NCI-H2171 (cell line): Measurements from ENCODE around the gene TSPEAR.
"Not testable (repeated sequence)": the region's sequence is repeated elsewhere in the genome, so short reads cannot be mapped to it uniquely, and the experiment has no call there.

Experiments
- DNase-seq: peaks from one replicate; lab custom pipeline; 2025; lab: John Stamatoyannopoulos, UW

The TSPEAR gene

DNA sequence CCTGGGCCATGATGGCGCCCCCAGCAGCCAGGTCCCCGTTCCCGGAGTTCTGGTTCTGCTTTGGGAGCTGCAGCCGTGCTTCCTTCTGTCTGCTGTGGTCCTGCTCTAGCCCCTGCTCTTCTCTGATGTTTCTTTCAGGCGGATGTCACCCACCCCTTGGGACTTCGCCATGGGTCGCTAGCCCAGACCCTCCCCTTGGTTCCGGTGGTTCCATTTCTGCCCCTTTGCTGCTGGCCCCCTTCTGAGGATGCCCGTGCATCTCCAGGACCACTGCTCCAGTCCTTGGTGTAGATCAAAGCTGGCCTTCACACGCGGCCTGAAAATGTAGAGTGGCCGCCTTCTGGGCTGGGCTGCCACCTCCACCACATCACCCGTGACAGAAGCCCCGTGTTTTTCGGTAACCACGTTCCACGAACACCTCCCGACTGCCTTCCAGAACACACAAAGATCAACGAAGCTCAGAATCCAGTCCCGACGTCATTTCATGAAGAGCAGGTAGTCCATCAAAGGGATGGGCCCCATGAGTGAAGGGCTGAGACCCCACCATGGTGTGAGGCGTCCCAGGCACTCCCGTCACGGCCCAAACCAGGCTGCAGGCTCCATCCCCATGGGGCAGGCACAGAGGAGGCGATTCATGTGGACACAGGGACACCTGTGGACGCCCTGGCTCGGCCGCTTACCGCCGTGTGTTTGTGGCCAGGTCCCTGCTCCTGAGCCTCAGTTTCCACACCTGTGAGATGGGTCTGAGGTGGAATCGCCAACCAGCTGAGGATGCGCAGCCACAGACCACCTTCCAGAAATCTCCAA lies 195.8 kb downstream of the TSPEAR start:
- no peak for DNase-seq

DNA sequence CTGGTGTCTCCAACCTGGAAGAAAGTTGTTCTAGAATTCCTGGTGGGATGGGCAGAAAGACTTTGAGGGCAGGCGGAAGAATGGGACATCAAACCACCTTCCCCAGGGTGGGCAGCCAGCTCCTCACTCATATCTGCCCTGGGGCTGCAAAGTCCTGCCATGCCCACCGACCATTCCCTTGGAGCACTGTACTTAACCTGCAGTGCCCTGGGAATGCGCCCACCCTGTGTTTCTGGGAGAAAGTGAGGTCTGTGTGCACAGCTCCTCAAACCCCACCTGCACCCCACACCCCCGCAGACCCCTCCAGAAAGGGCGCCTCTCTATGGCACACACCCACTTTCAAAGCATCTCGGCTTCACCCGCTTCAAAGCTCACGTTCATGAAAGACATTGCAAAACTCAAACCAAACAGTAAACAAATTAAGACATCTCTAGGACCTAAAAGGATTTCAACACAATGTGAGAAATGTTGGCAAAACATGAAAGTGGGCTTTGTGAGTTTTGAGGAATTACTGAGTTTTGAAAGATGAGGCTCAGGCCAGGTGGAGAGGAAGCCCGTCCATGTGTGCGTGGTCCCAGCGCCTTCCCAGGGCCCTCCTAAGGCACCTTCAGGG lies 196.5 kb downstream of the TSPEAR start:
- DNase-seq = no peak

DNA sequence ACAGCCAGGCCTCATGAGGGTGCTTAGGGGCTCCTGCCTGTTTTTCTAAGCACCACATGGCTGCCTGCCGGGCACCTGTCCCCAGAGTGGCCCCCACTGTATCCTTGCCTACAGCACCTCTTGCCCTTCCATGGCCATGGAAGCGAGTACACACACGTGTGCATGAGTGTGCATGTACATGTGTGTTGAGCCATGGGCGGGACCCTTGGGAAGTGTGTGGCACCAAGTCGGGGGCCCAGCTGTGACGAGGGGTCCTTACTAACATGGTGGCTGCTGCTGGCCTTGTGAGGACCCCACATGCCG lies 197.2 kb downstream of the TSPEAR start:
- no peak for DNase-seq

DNA sequence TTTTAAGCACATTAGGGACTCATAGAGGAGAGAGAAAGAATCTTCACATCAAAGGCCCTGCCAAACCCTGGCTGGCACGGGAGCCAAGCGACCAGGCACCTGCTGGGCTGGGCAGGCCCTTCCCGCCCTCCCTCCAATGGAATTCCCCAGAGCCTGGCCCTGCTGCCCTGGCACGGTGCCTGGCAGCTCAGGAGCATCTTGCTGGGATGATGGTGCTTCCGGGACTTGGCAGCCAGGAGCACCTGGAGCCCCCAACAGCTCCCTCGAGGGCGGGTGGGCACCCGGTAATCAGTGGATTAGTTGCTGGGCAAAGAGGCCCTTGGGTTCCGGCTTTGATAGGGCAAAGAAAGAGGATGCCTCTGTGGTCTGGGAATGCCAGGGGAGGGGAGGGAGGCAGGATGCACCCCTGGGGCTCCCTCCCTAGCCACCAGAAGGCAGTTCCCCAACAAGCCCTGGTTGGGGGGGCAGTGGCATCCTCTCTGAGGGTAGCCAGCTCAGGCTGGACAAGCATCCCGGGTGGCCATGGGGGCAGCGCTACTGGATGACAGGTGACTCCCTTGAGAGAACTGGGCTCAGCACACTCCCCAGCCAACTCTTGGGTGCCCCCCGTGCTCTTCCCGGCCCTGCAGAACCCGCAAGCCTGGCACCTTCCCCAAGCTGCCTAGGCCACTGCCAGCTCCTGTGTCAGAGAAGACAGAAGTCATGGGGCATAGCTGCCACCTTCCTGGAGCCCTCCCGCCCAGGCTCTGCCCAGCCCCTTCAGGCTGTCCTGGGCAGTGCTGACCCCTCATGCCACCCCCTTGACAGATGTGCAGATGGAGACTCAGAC lies 197.8 kb downstream of the TSPEAR start:
- peak; percentile 58 for DNase-seq

DNA sequence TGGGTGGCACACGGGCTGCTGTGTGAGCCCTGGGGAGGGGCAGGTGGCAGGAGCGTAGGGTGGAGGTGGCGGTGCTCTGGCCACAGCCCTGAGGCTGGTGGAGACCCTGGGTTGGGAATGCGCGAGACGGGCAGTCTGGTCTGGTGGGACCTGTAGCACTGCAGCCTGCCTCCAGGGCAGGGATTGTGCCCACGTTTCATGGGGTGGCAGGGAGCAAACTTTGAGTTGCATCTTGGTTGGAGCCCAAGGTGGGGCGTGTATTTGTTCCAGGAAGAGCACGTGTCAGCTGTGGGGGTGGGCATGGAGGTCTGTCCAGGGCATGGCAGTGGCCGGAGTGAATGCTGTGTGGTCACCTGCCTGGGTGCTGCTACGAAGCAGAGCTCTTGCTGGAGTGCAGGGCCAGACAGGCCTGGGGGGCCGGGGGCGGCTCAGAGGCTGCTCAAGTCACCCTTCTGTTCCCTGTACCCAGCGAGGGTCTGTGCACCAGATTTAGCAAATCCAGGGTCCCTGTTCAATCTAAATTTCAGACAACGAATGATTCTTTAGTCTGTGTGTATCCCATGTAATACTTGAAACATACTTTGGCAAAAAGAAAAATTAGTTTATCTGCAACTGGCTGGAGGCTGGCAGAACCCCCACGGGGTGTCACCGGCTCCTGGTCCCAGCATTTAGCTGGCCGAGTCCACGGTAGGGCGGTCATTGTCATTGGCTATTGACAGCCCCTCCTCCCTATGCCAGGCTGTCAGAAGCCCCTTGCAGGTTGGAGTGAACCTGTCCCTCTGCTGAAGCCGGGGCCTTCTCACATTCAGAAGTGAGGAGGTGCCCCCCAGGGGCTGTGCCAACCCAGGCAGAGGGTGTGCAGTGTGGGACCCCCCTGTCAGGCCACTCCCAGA lies 198.6 kb downstream of the TSPEAR start:
- DNase-seq = no peak

DNA sequence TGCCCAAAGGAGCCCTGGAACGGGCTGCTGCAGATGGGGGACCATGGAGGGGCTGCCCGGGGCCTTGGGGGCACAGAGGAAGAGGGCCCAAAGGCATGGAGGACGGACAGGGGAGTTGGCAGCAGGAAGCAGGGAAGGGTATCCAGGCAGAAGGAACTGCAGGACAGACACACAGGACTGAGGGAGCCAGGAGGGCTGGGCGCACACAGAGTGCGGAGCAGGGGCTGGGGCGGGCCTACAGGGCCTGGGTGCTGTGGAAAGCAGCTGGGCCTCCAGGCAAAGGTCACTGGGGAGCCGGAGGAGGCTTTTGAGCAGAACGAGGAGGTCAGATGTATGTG lies 199.5 kb downstream of the TSPEAR start:
- DNase-seq = no peak

DNA sequence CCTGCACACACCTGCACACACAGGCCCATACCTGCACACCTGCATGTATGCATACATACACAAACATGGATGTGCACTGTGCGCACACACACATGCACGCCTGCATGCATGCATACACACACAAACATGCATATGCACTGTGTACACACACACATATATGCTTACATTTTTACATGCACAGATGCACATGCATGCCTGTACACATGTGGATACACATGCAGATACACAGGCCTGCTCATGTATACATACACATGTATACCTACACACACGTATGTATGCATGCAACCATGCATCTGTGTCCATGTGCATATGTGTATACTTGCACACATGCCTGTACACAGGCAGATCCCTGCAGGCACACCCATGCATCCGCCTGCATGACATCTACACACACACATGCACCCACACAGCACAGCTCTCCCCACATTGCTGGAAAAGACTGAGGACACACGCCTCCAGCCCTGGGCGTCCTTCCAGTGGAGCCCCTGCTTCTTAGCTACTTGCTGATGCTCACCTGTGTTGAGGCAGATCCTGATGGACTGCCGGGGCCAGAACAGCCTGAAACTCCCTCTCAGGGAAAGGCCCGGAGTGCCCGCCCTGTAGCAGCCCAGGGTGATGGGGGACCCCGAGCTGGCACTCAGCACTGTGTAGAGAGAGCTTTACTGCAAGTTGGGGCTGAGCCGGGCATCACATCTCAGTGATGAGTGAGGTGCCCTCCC lies 200.0 kb downstream of the TSPEAR start:
- DNase-seq = no peak

DNA sequence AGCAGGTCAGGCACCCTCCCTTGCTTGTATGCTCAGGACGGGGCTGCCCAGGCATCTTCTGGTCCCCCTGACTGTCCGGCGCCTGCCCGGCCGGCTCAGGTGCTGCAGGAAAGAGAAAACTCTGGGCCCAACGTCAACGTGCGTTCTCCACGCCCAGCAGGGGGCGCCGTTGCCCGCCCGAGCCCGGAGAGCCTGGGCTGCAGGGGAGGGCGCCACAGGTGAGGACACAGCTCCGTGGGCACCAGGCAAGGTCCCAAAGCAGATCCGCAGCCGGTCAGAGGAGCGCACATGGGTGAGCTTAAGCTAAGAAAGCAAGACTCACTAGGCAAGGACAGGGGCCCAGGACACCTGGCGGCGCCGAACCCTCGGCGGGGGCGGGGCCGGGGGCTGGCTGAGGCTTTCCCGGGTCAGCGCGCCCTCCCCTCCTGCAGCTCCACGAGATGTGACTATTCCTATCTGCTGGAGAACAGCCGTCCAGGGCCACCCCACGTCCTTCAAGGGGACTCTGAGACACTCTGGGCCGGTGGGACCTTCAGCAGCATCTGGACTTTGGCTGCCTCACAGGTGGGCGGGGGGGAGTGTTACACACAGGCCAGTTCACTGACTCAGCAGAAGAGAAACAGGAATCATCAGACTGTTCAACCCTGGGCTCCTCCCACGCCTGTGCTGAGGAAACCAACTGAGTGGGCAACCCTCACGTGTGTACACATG lies 200.7 kb downstream of the TSPEAR start:
- DNase-seq = peak; percentile 41

DNA sequence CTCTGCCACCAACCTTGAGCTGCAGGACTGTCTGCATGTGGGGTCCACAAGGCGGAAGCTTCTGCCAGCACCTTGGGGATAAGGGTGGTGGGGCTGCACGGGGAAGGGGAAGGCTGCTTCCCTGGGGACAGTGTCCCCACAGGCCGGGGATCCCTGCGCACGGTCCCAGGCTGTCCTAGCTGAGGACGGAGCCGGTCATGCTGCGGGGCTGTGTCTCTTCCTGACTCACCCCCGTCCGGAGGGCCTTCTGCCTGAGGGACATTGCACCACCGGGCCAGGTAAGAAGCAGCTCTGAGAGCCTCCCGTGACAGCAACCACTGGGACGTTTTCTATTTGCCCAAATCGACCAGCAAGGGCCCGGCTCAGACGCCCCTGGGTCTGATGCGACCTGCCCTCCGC lies 201.3 kb downstream of the TSPEAR start:
- DNase-seq = no peak

DNA sequence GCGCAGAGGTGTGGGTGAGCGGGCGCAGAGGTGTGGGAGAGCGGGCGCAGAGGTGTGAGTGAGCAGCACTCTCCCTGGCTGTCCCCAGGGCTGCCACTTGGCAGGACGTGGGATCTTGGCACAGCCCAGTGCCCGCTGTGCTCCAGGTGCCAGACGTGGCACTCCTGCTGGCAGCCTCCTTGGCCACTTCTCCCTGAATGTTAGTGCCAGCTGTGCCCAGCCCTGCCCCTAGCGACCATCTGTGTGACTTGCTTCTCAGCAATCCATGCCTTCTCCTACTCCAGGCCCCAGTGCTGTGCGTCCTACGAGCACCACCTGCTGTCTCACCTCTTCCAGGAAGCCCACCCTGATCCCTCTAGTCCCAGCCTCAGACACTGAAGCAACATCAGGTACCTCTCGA lies 201.8 kb downstream of the TSPEAR start:
- peak; percentile 85 for DNase-seq

DNA sequence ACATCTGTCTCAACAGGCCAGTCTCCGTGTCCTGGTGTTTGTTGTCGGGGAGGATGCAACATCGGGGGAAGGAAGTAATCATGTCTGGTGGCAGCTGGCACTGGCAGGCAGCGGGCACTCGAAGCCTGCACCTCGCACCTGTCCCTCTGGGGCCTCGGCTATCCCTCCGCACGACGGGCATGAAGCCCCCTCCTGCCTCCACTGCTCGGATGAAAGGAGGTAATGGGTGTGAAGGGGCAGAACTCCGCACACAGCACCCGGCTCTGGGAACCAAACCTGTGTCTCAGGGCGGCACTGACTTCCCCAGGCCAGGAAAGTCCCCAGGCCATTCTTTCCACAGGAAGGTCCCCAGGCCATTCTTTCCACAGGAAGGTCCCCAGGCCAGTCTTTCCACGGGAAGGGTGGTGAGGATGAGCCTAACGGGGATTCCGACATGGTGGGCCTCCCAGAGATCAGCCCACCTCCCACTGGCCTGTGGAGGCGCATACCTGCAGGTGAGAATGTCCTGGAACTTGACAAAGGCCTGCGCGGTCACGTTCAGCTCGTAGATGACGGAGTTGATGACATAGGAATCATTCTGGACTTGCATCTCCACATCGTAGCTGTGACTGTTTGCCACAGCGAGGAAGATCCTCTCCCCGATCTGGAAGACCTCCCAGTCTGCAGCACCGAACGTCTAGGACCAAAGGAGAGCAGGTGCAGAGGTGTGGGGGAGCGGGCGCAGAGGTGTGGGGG lies 202.5 kb downstream of the TSPEAR start:
- no peak for DNase-seq

DNA sequence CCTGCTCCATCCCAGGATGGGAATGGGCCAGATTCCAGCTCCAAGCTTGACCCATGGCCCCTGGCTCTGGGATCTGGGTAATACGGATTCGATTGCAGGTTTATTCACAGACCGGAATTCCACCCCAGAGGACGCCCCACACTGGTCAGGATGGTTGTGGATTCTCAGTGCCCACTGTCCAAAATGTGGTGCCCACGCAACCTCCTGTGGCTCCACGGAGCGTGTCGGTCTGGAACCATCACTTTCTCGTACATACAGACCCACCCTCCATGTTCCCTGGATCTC lies 203.0 kb downstream of the TSPEAR start:
- no peak for DNase-seq

DNA sequence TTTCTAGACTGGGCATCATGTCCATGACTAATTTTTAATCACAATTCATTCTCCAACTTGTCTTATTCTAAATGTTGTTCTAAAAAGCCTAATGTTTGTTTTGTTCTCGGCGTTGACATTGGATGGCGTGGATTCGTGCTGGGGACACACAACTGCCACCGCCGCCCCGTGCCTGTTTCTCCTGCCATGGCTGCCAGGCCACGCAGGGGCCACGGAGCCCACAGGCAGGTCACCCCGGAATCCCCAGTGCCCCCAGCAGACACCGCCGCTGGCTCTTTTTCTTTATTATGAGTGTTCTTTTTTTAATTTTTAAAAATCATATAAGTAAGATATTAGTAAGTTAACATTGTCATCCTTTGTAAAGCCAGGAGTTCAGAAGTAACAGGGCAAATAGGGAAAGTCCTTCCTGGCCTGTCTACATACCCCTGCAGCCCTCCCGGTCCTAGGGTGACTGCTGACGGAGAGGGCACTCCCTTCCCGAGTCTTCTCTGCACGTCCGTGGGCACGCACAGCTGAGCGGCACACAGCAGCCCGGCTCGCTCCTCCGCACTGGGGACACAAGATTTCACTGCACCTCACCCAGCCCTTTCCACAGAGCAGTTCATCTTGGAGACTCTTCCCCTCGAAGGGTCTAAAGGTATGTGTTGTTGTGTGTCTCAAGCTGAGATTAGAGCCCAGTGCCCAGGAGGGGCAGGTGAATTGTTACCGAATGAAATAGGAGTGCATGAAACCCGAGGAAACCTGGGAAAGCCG lies 203.5 kb downstream of the TSPEAR start:
- no peak for DNase-seq

DNA sequence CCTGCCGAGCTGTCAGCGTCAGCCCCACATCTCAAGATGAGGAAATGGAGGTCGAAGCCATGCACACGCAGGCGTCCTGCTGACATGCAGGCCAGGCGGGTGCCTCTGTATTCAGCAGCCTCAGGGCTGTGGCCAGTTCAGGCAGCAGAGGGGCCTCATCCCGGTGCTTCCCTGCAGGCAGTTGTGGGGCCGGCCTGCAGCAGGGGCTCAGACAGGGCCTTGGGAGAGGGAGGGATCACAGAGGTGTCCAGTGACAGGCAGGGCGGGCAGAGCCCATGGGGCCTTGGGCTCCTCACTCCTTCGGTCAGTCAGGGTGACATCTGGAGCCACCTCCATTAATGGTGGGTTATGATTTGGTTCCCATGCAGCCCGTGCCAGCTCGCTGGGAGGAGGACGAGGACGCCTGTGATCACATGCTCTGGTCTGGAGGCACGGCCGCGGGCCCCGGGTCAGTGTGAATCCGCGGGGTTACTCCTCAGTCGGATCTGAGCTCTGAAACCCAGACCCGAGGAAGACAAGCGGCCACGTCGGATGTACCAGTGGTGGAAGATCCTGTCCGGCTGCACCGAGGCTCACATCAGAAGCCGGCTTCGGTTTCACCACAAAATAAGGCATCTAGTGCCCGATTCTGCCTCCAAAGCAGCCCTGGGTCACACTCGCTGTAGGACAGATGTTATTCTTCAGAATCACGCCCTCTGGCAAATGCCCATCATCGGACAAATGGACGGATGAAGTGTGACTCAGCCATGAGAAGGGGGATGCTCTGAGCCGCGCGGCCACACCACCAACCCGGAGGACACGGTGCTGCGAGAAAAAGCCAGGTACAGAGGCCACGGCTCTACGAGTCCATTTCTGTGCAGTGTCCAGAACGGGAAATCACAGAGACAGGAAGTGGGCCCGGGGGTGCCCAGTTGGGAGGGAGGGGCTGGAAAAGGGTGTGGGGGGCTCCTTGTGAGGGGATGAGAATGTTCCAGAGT lies 204.8 kb downstream of the TSPEAR start:
- no peak for DNase-seq

DNA sequence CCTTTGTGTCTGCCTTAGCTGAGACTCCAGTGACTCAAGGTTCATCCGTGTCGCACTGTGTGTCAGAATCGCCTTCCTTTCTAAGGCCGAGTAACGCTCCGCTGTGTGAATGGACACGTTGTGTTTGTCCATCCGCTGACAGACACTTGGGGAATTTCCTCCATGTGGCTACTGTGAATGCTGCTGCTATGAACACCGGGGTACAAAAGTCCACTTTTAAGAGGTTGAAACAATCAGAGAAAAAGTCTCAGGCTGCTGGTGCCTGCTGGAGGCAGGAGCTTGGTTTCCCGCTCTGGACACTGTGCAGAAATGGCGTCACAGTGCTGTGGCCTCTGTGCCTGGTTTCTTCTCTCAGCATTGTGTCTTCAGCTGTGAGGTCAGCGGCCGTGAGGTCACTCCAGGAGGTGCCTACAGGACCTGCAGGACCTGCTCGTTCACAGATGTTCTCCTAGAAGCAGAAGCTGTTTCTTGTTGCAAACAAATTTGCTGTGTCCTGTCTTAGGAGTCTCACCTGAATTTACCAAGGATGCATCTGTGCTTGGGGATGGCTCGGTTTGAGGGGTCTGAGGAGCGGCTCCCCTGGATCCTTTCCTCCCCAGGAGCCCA lies 205.6 kb downstream of the TSPEAR start:
- no peak for DNase-seq

DNA sequence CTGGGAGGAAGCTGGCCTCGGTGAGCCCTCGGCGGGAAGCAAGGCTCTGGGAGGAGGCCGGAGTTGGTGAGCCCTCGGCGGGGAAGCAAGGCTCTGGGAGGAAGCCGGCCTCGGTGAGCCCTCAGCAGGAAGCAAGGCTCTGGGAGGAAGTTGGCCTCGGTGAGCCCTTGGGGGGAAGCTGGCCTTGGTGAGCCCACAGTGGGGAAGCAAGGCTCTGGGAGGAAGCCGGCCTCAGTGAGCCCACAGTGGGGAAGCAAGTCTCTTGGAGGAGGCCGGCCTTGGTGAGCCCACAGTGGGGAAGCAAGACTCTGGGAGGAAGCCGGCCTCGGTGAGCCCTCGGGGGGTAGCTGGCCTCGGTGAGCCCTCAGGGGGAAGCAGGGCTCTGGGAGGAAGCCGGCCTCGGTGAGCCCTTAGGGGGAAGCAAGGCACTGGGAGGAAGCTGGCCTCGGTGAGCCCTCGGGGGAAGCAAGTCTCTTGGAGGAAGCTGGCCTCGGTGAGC lies 207.4 kb downstream of the TSPEAR start:
- DNase-seq = no peak

DNA sequence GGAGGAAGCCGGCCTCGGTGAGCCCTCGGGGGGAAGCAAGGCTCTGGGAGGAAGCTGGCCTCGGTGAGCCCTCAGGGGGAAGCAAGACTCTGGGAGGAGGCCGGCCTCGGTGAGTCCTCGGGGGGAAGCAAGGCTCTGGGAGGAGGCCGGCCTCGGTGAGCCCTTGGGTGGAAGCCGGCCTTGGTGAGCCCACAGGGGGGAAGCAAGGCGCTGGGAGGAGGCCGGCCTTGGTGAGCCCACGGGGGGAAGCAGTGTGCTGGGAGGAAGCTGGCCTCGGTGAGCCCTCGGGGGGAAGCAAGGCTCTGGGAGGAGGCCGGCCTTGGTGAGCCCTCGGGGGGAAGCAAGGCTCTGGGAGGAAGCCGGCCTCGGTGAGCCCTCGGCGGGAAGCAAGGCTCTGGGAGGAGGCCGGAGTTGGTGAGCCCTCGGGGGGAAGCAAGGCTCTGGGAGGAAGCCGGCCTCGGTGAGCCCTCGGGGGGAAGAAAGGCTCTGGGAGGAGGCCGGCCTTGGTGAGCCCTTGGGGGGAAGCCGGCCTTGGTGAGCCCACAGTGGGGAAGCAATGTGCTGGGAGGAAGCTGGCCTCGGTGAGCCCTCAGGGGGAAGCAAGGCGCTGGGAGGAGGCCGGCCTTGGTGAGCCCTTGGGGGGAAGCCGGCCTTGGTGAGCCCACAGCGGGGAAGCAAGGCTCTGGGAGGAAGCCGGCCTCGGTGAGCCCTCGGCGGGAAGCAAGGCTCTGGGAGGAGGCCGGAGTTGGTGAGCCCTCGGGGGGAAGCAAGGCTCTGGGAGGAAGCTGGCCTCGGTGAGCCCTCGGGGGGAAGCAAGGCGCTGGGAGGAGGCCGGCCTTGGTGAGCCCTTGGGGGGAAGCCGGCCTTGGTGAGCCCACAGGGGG lies 208.1 kb downstream of the TSPEAR start:
- not testable (repeated sequence) for DNase-seq
